KG1 (cell line): ENCODE data around the gene MAD1L1.

ENCODE experiments used
- DNase-seq: peaks from one replicate; lab custom pipeline; 2025; lab: John Stamatoyannopoulos, UW

The MAD1L1 gene

GRCh38 chr7:2102375-2102723 lies 130.4 kb downstream of the MAD1L1 start:
- DNase-seq = no peak

DNA sequence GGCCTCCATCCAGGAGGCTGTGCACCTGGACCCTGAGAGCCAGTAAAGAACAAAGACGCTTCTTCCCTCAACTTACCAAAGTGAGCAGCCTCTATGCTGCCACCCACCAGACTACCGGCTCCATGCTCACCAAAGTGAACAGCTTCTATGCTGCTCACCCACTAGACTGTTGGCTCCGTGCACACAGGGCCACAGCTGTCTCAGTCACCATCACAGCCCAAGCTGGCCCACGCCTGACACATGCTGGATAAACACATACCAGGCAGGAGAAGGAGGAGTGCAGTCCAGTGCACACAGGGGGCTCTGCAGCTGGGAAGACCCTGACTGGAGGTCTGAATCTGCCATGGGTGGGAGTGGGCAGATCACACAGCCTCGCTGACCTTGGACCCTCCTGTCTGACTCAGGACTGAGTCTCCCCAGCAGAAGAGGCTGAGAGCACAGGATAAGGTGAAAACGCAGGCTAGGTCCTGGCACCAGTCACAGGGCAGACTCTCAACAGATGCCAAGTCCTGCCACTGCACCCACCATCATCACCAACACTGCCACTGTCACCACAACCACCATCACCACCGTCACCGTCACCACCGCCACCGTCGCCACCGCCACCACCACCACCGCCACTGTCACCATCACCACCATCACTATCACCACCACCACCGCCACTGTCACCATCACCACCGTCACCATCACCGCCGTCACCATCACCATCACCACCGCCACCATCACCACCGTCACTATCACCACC lies 130.9 kb downstream of the MAD1L1 start:
- no peak for DNase-seq

DNA sequence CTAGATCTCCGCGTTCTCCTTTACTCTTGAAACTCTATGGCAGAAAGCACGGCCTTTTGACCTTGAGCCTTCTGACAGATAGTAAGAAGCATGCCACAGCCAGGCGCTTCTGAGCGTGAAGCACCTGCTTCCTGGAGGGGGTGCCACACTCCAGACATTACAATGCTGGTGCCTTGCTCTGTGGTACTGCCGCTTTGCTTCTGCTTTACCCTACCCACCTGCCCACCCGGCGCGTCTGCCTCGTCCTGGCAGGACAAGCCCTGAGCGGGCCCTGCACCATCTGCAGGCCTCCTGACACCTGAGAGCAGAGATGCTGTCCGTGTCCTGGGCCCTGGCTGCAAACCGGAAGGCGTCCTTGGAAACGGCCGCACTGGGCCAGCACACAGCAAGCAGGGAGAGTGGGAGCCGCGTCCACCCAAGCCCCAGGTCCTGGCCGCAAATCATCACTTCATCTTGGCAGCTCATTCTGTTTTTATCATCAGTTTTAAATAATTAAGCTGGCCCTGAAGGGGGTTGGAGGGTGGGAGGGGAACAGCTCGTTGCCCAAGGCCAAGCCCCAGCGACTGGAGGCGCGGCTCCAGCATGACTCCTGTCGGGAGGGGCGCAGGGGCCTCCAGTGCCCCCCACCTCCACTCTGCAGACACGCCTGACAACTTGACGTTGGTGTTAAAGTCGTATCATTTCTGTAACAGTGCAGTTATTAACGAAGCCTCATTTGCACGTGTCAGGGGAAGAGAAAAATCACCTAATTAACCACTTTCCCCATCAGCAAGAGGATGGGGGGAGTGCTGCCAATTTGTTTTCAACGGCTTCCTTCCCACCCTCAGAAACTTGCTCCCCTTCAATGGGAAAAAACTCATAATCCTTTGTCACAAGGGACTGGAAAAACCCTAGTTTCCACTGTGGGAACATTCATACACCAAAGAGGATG lies 132.2 kb downstream of the MAD1L1 start:
- no peak for DNase-seq

- no peak for DNase-seq
These were observed 133.4 kb downstream of the MAD1L1 start for GRCh38 chr7:2099048-2099957.

DNA sequence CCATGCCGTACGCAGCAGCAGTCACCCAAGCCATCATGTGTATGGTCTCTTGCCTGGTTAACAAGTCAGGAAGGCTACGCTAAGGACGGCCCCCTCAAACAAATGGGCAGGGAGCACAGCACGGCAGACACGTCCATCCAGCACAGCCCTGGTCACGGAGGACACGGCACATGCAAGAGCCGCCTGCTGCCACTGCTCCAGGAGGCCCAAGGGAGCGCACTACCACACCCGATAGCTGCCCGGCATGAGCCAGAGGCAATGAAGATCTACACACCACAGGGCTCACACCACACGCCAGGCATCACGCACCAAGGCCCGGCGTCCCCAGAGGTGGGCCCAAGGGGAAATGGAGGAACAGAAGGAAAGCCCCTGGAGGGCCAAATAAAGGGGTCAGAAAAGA lies 134.2 kb downstream of the MAD1L1 start:
- DNase-seq = no peak

DNA sequence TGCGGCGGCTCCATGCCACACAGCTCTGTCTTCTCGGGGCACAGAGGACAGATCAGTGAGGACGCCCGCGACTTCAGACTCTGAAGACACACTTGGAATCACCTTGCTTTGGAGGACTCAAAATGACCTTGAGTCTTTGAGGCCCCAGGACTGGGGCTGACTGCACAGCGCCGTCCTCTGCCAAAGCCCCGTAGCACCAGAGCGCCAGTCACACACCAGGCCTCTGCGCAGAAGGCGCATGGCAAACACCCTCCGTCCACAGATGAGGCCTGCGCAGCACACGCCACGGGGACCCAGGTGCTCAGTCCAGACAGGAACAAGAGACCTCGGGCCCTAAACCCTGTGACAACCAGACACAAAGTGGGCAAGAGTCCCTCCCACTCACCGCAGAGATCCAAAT lies 134.7 kb downstream of the MAD1L1 start:
- DNase-seq = no peak

DNA sequence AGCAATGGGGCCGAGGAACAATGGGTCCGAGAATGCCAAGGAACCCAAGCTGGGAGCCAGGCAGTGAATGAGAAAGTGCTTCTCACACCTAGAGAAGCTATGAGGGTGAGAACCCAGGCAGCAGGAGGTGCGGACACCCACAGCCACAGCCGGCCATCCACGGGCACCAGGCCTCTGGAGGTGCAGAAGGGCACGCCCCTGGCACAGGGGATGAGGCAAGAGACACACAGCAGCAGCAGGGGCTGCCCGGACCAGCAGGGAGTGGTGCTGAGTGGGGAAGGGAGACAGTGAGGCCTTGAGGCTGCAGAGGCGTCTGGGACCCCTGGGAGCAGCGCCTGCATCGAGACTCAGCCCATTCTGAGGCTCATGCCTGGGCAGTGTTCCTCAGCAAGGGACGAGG lies 135.3 kb downstream of the MAD1L1 start:
- no peak for DNase-seq

- DNase-seq = no peak
These were observed 135.9 kb downstream of the MAD1L1 start for GRCh38 chr7:2096692-2097387.

GRCh38 chr7:2095436-2095835 lies 137.3 kb downstream of the MAD1L1 start:
- no peak for DNase-seq

DNA sequence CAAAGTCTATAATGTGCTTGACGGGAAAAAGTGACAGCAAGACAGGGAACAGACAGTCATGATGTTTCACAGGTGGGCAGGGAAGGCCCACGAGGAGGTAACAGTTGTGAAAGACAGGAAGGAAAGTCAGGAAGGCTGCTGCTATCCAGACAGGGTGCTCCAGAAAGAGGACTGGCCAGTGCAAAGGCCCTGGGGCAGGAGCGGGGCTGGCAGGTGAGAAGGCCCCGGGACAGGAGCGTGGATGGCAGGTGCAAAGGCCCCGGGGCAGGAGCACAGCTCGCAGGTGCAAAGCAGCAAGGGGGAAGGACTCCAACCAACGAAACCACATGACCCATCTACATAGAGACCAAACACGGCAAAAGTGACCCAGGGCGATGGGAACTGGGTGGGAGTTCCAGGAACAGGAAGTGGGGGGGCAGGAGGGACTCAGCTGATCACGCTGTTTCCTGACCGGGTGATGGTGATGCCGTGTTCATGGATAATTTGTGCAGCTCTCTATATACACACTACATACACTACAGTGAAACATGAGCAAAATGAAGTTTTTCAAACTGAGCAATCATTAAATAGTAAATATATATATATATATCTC lies 138.2 kb downstream of the MAD1L1 start:
- DNase-seq = no peak

- no peak for DNase-seq
These were observed 138.9 kb downstream of the MAD1L1 start for GRCh38 chr7:2093843-2094220.

GRCh38 chr7:2093215-2093842 lies 139.4 kb downstream of the MAD1L1 start:
- no peak for DNase-seq

DNA sequence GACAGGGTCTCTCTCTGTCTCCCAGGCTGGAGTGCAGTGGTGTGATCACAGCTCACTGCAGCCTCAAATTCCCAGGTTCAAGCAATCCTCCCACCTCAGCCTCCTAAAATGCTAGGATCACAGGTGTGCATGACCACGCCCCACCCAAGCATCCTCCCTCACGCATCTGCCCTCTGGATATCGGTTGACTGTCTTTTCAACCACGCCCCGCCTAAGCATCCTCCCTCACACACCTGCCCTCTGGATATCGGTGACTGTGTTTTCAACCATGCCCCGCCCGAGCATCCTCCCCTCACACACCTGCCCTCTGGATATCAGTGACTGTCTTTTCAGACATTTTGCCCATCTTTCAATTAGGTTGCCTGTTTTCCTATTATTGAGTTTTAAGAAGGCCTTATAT lies 140.5 kb downstream of the MAD1L1 start:
- DNase-seq = no peak

DNA sequence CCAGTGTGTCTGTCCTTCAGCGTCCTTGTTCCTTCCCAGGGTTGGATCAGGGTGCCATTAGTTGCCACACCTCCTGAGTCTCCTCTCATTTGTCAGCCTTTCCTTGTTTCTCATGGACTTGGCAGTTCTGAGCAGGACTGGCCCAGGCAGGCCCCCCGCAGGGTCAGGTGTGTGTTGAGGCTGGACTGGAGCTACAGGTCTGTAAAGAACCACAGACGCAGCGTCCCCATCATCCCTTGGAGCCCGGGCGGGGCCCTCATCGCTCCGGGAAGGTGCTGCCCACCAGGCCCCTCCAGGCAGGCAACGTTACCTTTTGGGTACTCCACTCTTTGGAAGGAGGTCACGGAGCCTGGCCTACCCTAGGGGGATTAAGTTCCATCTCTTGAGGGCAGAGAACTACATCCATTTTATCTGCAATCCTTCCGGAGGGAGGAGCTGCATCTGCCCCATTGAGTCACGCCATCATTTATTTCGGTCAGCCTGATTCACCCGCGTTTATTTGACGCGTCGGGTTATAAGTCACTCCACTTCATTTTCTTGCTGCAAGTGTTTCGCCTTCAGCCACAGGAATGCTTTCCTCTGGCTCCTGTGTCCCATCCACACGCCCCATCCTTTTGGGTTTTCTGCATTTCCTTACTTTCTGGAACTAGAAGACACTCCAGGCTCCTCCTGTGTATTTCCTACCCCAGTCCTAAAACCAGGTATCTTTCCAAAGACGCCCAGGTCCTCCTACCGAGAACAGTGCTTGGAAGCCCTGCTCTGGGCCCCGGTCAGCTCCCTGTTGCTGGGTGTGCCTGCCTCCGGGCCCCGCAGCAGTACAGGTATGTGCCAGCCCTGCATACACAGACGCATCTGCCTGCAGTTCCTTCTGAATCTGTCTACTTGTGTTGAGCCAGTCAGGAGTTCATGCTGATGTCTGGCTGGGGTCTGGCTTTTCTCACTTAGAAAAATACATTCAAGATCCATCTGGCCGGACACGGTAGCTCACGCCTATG lies 141.9 kb downstream of the MAD1L1 start:
- no peak for DNase-seq

DNA sequence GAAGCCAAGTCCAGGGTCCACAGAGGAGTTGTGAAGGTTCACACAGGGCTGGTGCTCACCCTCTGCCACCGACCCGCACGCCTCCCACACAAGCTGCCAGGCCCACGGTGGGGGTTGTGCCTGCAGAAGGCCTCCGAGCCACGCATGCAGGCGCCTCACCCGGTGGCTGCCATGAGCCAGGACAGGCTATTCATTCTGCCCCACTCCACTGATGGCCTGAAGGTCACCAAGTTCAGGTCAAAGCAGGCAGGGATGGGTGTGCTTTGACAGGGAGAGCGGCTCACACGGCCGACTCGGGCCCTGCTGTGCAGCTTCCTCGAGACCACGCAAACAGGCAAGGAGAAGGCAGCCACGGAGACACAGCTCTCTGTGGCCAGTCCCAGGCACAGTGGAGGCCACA lies 143.9 kb downstream of the MAD1L1 start:
- no peak for DNase-seq

- DNase-seq = peak; percentile 16
These were observed 145.0 kb downstream of the MAD1L1 start for GRCh38 chr7:2087744-2088143.

DNA sequence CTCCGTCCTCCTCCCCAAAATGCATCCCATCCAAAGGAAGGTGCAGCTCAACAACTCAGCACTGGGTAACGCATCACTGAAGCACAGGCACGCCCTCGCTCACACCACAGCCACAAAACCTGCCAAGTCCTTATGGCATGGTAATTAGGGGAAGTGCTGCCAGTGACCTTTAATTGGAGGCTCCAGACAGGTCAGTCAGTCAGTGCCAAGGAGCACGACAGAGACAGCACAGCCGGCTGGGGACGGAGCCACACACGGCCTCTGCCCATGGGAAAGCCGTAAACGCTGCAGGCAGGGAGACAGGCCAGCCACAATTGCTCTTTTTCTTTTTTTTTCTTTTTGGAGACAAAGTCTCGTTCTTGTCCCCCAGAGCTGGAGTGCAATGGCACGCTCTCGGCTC lies 146.5 kb downstream of the MAD1L1 start:
- no peak for DNase-seq

- no peak for DNase-seq
These were observed 146.9 kb downstream of the MAD1L1 start for GRCh38 chr7:2085804-2086203.

GRCh38 chr7:2084781-2085505 lies 147.8 kb downstream of the MAD1L1 start:
- DNase-seq = no peak
